H9 (cell line): ENCODE results near the gene HIRA. TPM values are rescaled to one million over a fixed set of nuclear protein-coding genes. Genes with fewer than 3 reads are reported as not detected.
A peak's percentile ranks its signal among the peaks of the same experiment; 100 is the strongest.

ENCODE experiments used
- DNase-seq: peaks from one replicate; pipeline ENCODE4 v3.0.0-alpha.2; 2017
- H2AFZ ChIP-seq: one replicate; pipeline ENCODE4 v1.6.1; 2013; ENCODE audit warnings: mild to moderate bottlenecking, low read length, control low read depth, moderate library complexity
- H2AK5ac ChIP-seq: 2 replicates; pipeline ENCODE4 v1.6.1; 2013; ENCODE audit warnings: low read length, control low read depth, mixed read lengths; ENCODE audit not compliant: insufficient read length
- H2BK120ac ChIP-seq: one replicate; pipeline ENCODE4 v1.6.1; 2013; ENCODE audit warnings: low read depth, mild to moderate bottlenecking, low read length, control low read depth, inconsistent platforms; ENCODE audit not compliant: poor library complexity, severe bottlenecking
- H2BK12ac ChIP-seq: 2 replicates; pipeline ENCODE4 v1.6.1; 2013; ENCODE audit warnings: low read length, control low read depth, mixed read lengths, low read depth; ENCODE audit not compliant: insufficient read length
- H2BK15ac ChIP-seq: 2 replicates; pipeline ENCODE4 v1.6.1; 2013; ENCODE audit warnings: low read depth, low read length, control low read depth
- H2BK20ac ChIP-seq: one replicate; pipeline ENCODE4 v1.6.1; 2013; ENCODE audit warnings: low read depth, mild to moderate bottlenecking, low read length, control low read depth, inconsistent platforms; ENCODE audit not compliant: poor library complexity, severe bottlenecking
- H2BK5ac ChIP-seq: 2 replicates; pipeline ENCODE4 v1.6.1; 2013; ENCODE audit warnings: low read length, control low read depth, mixed read lengths; ENCODE audit not compliant: insufficient read length
- H3K14ac ChIP-seq: 2 replicates; pipeline ENCODE4 v1.6.1; 2013; ENCODE audit warnings: low read length, control low read depth; ENCODE audit not compliant: insufficient read depth
- H3K18ac ChIP-seq: 2 replicates; pipeline ENCODE4 v1.6.1; 2013; ENCODE audit warnings: low read depth, mild to moderate bottlenecking, mixed read lengths, low read length, control low read depth; ENCODE audit not compliant: insufficient read length
- H3K23ac ChIP-seq: 2 replicates; pipeline ENCODE4 v1.6.1; 2013; ENCODE audit warnings: low read length, control low read depth, mixed read lengths, low read depth; ENCODE audit not compliant: insufficient read length
- H3K23me2 ChIP-seq: 2 replicates; pipeline ENCODE4 v1.6.1; 2013; ENCODE audit warnings: low read depth, mild to moderate bottlenecking, mixed read lengths, low read length, control low read depth; ENCODE audit not compliant: insufficient read length, poor library complexity, severe bottlenecking
- H3K27ac ChIP-seq: 2 replicates; pipeline ENCODE4 v1.5.1; 2013; ENCODE audit warnings: low read length, control low read depth, mixed read lengths, low read depth; ENCODE audit not compliant: insufficient read length
- H3K27me3 ChIP-seq: 2 replicates; pipeline ENCODE4 v1.6.1; 2013; ENCODE audit warnings: low read length, control low read depth, inconsistent platforms; ENCODE audit not compliant: insufficient read depth
- H3K4ac ChIP-seq: 2 replicates; pipeline ENCODE4 v1.6.1; 2013; ENCODE audit warnings: low read depth, mild to moderate bottlenecking, control low read depth, inconsistent platforms, low read length, moderate library complexity
- H3K4me1 ChIP-seq: 2 replicates; pipeline ENCODE4 v1.6.1; 2013; ENCODE audit warnings: low read length, control low read depth, inconsistent platforms; ENCODE audit not compliant: insufficient read depth
- H3K4me2 ChIP-seq: 2 replicates; pipeline ENCODE4 v1.6.1; 2013; ENCODE audit warnings: low read length, control low read depth, mixed read lengths; ENCODE audit not compliant: insufficient read length, insufficient read depth
- H3K56ac ChIP-seq: 2 replicates; pipeline ENCODE4 v1.6.1; 2013; ENCODE audit warnings: low read depth, mild to moderate bottlenecking, mixed read lengths, low read length, control low read depth; ENCODE audit not compliant: insufficient read length
- H3K79me1 ChIP-seq: 2 replicates; pipeline ENCODE4 v1.6.1; 2013; ENCODE audit warnings: low read depth, mild to moderate bottlenecking, moderate library complexity, low read length, control low read depth, inconsistent platforms; ENCODE audit not compliant: insufficient read depth, poor library complexity, severe bottlenecking
- H3K79me2 ChIP-seq: 2 replicates; pipeline ENCODE4 v1.6.1; 2013; ENCODE audit warnings: low read length, control low read depth, inconsistent platforms; ENCODE audit not compliant: insufficient read depth
- H3K9ac ChIP-seq: 2 replicates; pipeline ENCODE4 v1.6.1; 2013; ENCODE audit warnings: low read length, control low read depth, mixed read lengths; ENCODE audit not compliant: insufficient read length; ENCODE audit errors: extremely low read depth
- H3K9me3 ChIP-seq: one replicate; pipeline ENCODE4 v1.6.1; 2013; ENCODE audit warnings: low read depth, low read length, inconsistent platforms; ENCODE audit not compliant: control insufficient read depth
- H3T11ph ChIP-seq: one replicate; pipeline ENCODE4 v1.6.1; 2013; ENCODE audit warnings: mild to moderate bottlenecking, low read length, control low read depth, inconsistent platforms
- H4K20me1 ChIP-seq: one replicate; pipeline ENCODE4 v1.6.1; 2013; ENCODE audit not compliant: control insufficient read depth, insufficient read length, insufficient read depth
- H4K5ac ChIP-seq: 2 replicates; pipeline ENCODE4 v1.6.1; 2013; ENCODE audit warnings: low read depth, mild to moderate bottlenecking, mixed read lengths, low read length, control low read depth; ENCODE audit not compliant: insufficient read length
- H4K8ac ChIP-seq: replicated peaks from 2 replicates; pipeline ENCODE4 v1.6.1; 2013; ENCODE audit warnings: low read length, control low read depth, mixed read lengths, low read depth; ENCODE audit not compliant: insufficient read length
- H4K91ac ChIP-seq: 2 replicates; pipeline ENCODE4 v1.6.1; 2013; ENCODE audit warnings: low read depth, mild to moderate bottlenecking, moderate library complexity, mixed read lengths, low read length, control low read depth; ENCODE audit not compliant: insufficient read length
- H3K27ac Mint-ChIP-seq, 3 experiments: 2 replicates in 2 of 3; 3 replicates in 1 of 3; pipeline ENCODE4 v1.8.0; 2020 to 2021; ENCODE audit warnings: mixed read lengths in 3 of 3, mild to moderate bottlenecking in 1 of 3, moderate library complexity in 1 of 3
- H3K27me3 Mint-ChIP-seq: 2 replicates; pipeline ENCODE4 v1.8.0; 2021; ENCODE audit warnings: low read depth, mild to moderate bottlenecking, moderate library complexity, mixed read lengths
- H3K36me3 Mint-ChIP-seq, 3 experiments: 2 replicates in 2 of 3; 3 replicates in 1 of 3; pipeline ENCODE4 v1.8.0; 2020 to 2021; ENCODE audit warnings: low read depth in 3 of 3, mixed read lengths in 3 of 3; ENCODE audit not compliant: insufficient read depth in 1 of 3
- H3K4me1 Mint-ChIP-seq, 2 experiments: 2 replicates each; pipeline ENCODE4 v1.8.0; 2020; ENCODE audit warnings: mixed read lengths in 2 of 2
- H3K4me3 Mint-ChIP-seq, 2 experiments: 2 replicates in 1 of 2; 3 replicates in 1 of 2; pipeline ENCODE4 v1.8.0; 2020 to 2021; ENCODE audit warnings: mild to moderate bottlenecking in 2 of 2, mixed read lengths in 2 of 2, moderate library complexity in 1 of 2
- H3K9me3 Mint-ChIP-seq, 2 experiments: 2 replicates in 1 of 2; 3 replicates in 1 of 2; pipeline ENCODE4 v1.8.0; 2020; ENCODE audit warnings: mild to moderate bottlenecking in 2 of 2, mixed read lengths in 2 of 2, moderate library complexity in 1 of 2
- CTCF ChIP-seq: fragments of 200-600 bp; sonication (generic); conservative IDR thresholded peaks from 3 replicates; pipeline ENCODE4 v1.8.0; 2021; ENCODE audit warnings: antibody characterized with exemption, mild to moderate bottlenecking
- WGBS: extraction: QIAGEN DNeasy Blood & Tissue Kit; methylation state at CpG from one replicate; pipeline ENCODE4 v1.1.7; 2013; ENCODE audit warnings: missing lambda C conversion rate, low lambda C conversion rate, mixed read lengths; ENCODE audit not compliant: insufficient read length; ENCODE audit errors: extremely low coverage; 5-methylcytosine and 5-hydroxymethylcytosine counted together
- total RNA-seq: library from RNA; stranded (reverse); gene quantifications from 2 replicates; pipeline ENCODE4 v1.2.1, GENCODE V29; 2021

Gene HIRA
- total RNA-seq, 1 experiment from 2014 or later: 51.9 TPM

GRCh38 chr22:19285831-19286230 is 145.7 kb downstream of the HIRA start:
- peak overlapping the region; percentile 3 to 96 (median 57) for H3K27ac Mint-ChIP-seq
- Histone ChIP-seq H3K14ac (no peak overlapping the region), H3K18ac (no peak overlapping the region), H4K5ac (no peak overlapping the region), H3K4me1 (peaks cover 8% of the 10 kb centered on the region; the same call in 1 of the 2 replicates), H3K9ac (no peak overlapping the region), H3K27me3 (peaks cover 3% of the 10 kb centered on the region; the same call in 1 of the 2 replicates), H3K56ac (no peak overlapping the region), H3K4me2 (no peak overlapping the region), H3K9me3 (no peaks in the 10 kb centered on the region), H3K23me2 (peaks cover under 1% of the 10 kb centered on the region), H4K20me1 (no peaks in the 10 kb centered on the region), H2BK120ac (no peak overlapping the region), H2BK20ac (no peak overlapping the region), H3K23ac (no peak overlapping the region), H2BK15ac (no peak overlapping the region), H4K8ac (no peak overlapping the region), H3K79me2 (no peaks in the 10 kb centered on the region), H3K79me1 (no peaks in the 10 kb centered on the region), H3K4ac (no peak overlapping the region), H2AFZ (no peak overlapping the region), H3T11ph (no peak overlapping the region), H2BK5ac (no peak overlapping the region), H2BK12ac (no peak overlapping the region), H2AK5ac (no peak overlapping the region), H3K27ac (peak overlapping the region; percentile 43), H4K91ac (no peak overlapping the region)
- H3K36me3 Mint-ChIP-seq: peaks cover 1 to 15% (median 12%) of the 10 kb centered on the region in 3 experiments; a peak in 4 of 7 replicates
- H3K27me3 Mint-ChIP-seq: peaks cover 17% of the 10 kb centered on the region
- peaks cover 58% of the 10 kb centered on the region in 2 experiments for H3K4me1 Mint-ChIP-seq
- no CpG with 5 or more reads among the region's 1 CpG for WGBS
- no peak for TF ChIP-seq CTCF
- no peak for DNase-seq
- H3K9me3 Mint-ChIP-seq: no peaks in the 10 kb centered on the region
- H3K4me3 Mint-ChIP-seq: peak overlapping the region in 1 of 2 experiments; percentile 3; a peak in 2 of 5 replicates

Other genes starting within 250 kb of the HIRA start
- 11.1 and 11.7 TPM in 2 replicates for gene CLTCL1, start 140.0 kb downstream of the HIRA start, total RNA-seq
- 15.2 and 18.0 TPM in 2 replicates for gene MRPL40, start 812 bp upstream of the HIRA start, total RNA-seq
- gene C22orf39, start 16.0 kb upstream of the HIRA start, total RNA-seq: 17.4 and 19.3 TPM in 2 replicates
- 74.4 and 76.0 TPM in 2 replicates for gene UFD1, start 47.5 kb upstream of the HIRA start, total RNA-seq
- 32.7 and 35.7 TPM in 2 replicates for gene CDC45, start 48.2 kb upstream of the HIRA start, total RNA-seq
- gene CLDN5, start 92.7 kb upstream of the HIRA start, total RNA-seq: 0.26 and 0.44 TPM in 2 replicates